ENCODE measurements around the gene PCDHGB5. TPM values are rescaled to one million over a fixed set of nuclear protein-coding genes. Genes with fewer than 3 reads are reported as not detected.
"Not testable (repeated sequence)": the region's sequence is repeated elsewhere in the genome, so short reads cannot be mapped to it uniquely, and the experiment has no call there.

PCDHGB5 gene
- total RNA-seq, 1 donor from 2014 or later, result 15.0 TPM

- Histone ChIP-seq H3K36me3 (peaks cover 0 to 6% of the 10 kb centered on the region in 2 donors), H3K27me3 (no peaks in the 10 kb centered on the region), H3K4me1 (no peaks in the 10 kb centered on the region), H3K9me3 (peaks cover 87% of the 10 kb centered on the region), H3K4me3 (no peak overlapping the region), H3K27ac (no peak overlapping the region)
- TF ChIP-seq POLR2A (IDR thresholded peaks at IDR 0.05) (no peak), CTCF (IDR thresholded peaks at IDR 0.05) (no peak), POLR2AphosphoS5 (IDR thresholded peaks at IDR 0.05; ENCODE audit: insufficient read depth in 1 of 2, low read depth in 1 of 2) (no peak)
- intact Hi-C loops (cut with DNase I), result loop anchor here (10.0 kb wide), 2 partner anchors 115 to 155 kb away; no protein-coding TSS in a partner anchor
- DNase-seq (ENCODE audit: extremely low spot score in 2 of 2), result no peak
These were observed 12.0 kb downstream of the PCDHGB5 start for GRCh38 chr5:141409598-141410306.

DNA sequence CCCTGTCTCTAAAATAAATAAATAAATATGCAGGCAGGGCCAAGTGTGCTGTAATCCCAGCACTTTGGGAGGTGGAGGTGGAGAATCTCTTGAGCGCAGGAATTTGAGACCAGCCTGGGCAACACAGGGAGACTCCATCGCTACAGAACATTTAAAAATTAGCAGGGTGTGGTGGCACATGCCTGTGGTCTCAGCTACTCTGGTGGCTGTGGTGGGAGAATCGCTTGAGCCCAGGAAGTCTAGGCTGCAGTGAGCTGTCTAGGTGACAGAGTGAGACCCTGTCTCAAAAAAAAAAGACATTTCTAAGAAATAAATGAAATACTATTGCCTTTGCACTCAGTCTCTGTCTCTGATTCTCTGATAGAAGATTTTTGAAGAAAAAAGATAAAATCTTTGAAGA is 13.8 kb downstream of the PCDHGB5 start:
- TF ChIP-seq CTCF (IDR thresholded peaks at IDR 0.05), result no peak
- TF ChIP-seq POLR2A (IDR thresholded peaks at IDR 0.05), result no peak
- TF ChIP-seq POLR2AphosphoS5 (IDR thresholded peaks at IDR 0.05; ENCODE audit: insufficient read depth in 1 of 2, low read depth in 1 of 2), result no peak
- H3K4me3 ChIP-seq, result no peak overlapping the region
- H3K27me3 ChIP-seq, result no peaks in the 10 kb centered on the region
- H3K27ac ChIP-seq, result no peak overlapping the region
- intact Hi-C loops (cut with DNase I), result loop anchor here (10.0 kb wide), 2 partner anchors 113 to 153 kb away; no protein-coding TSS in a partner anchor
- H3K9me3 ChIP-seq, result peaks cover 81% of the 10 kb centered on the region
- DNase-seq (ENCODE audit: extremely low spot score in 2 of 2), result no peak
- peaks cover 0 to 6% of the 10 kb centered on the region in 2 donors for H3K36me3 ChIP-seq
- H3K4me1 ChIP-seq, result no peaks in the 10 kb centered on the region

DNA sequence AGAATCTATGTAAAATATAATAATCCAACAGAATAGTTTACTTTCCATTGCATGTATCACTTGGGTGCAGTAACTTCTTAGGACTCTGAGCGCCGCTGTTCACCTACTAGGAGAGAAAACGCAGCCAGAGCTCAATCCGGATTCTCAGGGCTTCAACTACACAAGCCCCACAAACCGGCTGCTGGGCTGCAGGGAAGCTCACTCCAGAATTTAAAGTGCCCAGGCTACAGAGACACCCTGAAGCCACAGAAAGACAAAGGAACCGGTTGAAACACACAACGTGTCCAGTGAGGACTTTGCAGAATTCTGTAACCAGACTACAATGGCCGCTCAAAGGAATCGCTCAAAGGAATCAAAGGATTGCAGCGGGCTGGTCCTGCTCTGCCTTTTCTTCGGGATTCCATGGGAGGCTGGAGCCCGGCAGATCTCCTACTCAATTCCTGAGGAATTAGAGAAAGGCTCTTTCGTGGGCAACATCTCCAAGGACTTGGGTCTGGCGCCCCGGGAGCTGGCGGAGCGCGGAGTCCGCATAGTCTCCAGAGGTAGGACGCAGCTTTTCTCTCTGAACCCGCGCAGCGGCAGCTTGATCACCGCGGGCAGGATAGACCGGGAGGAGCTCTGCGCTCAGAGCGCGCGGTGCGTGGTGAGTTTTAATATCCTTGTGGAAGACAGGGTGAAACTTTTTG is 15.2 kb downstream of the PCDHGB5 start, which contains the start of gene PCDHGA10:
Gene PCDHGA10 (plus strand): TSS at position 134 of the 686 bp plus-strand sequence. CDS start 189 bp downstream, at position 323.
- Histone ChIP-seq H3K27me3 (no peaks in the 10 kb centered on the region), H3K4me1 (no peaks in the 10 kb centered on the region), H3K36me3 (peaks cover 0 to 6% of the 10 kb centered on the region in 2 donors), H3K4me3 (peak within 1 kb of the TSS; percentile 10 to 26), H3K27ac (no peak within 1 kb of the TSS), H3K9me3 (peaks cover 76% of the 10 kb centered on the region)
- no peak for DNase-seq (ENCODE audit: extremely low spot score in 2 of 2)
- peak in 1 of 3 experiments; percentile 19 for TF ChIP-seq CTCF (IDR thresholded peaks at IDR 0.05)
- TF ChIP-seq POLR2A (IDR thresholded peaks at IDR 0.05), result no peak
- intact Hi-C loops (cut with DNase I), result loop anchor here (10.0 kb wide), 2 partner anchors 112 to 152 kb away; no protein-coding TSS in a partner anchor

GRCh38 chr5:141413540-141414069 is 15.9 kb downstream of the PCDHGB5 start:
- no peak for TF ChIP-seq CTCF (IDR thresholded peaks at IDR 0.05)
- no peak for TF ChIP-seq POLR2A (IDR thresholded peaks at IDR 0.05)
- TF ChIP-seq POLR2AphosphoS5 (IDR thresholded peaks at IDR 0.05; ENCODE audit: insufficient read depth in 1 of 2, low read depth in 1 of 2), result no peak
- H3K9me3 ChIP-seq, result peaks cover 78% of the 10 kb centered on the region
- no peaks in the 10 kb centered on the region for H3K4me1 ChIP-seq
- intact Hi-C loops (cut with DNase I), result loop anchor here (10.0 kb wide), 2 partner anchors 111 to 151 kb away; no protein-coding TSS in a partner anchor
- no peak overlapping the region for H3K27ac ChIP-seq
- peak overlapping the region; percentile 10 to 26 for H3K4me3 ChIP-seq
- no peaks in the 10 kb centered on the region for H3K27me3 ChIP-seq
- H3K36me3 ChIP-seq, result peaks cover 0 to 6% of the 10 kb centered on the region in 2 donors
- DNase-seq (ENCODE audit: extremely low spot score in 2 of 2), result no peak

GRCh38 chr5:141414548-141415274 is 17.0 kb downstream of the PCDHGB5 start:
- intact Hi-C loops (cut with DNase I), result loop anchor here (10.0 kb wide), 2 partner anchors 110 to 150 kb away; no protein-coding TSS in a partner anchor
- H3K9me3 ChIP-seq, result peaks cover 78% of the 10 kb centered on the region
- H3K4me3 ChIP-seq; H3K27me3 ChIP-seq; H3K36me3 ChIP-seq; H3K27ac ChIP-seq; DNase-seq (ENCODE audit: extremely low spot score in 2 of 2); H3K4me1 ChIP-seq: not testable (repeated sequence)

- intact Hi-C loops (cut with DNase I), result loop anchor here (10.0 kb wide), 2 partner anchors 110 to 150 kb away; no protein-coding TSS in a partner anchor
- H3K27me3 ChIP-seq, H3K4me3 ChIP-seq: not testable (repeated sequence)
These were observed 17.5 kb downstream of the PCDHGB5 start for GRCh38 chr5:141415275-141415618.

More at GRCh38 chr5:141415275-141415618, 17.5 kb downstream of the PCDHGB5 start:
- not testable (repeated sequence) for DNase-seq (ENCODE audit: extremely low spot score in 2 of 2); H3K4me1 ChIP-seq; H3K27ac ChIP-seq; H3K36me3 ChIP-seq
- peaks cover 78% of the 10 kb centered on the region for H3K9me3 ChIP-seq
